H1 (cell line): ENCODE results near the gene ATPAF1. TPM values are rescaled to one million over a fixed set of nuclear protein-coding genes. Genes with fewer than 3 reads are reported as not detected.

Source experiments
- CTCF ChIA-PET: fragments of 300-600 bp; sonication (Branson Sonifier 250); formaldehyde crosslinking; loops from one replicate; lab custom pipeline; 2021; ENCODE audit not compliant: partially characterized antibody; lab: Charles Lee
- POLR2A ChIA-PET: fragments of 300-600 bp; sonication (Branson Sonifier 250); formaldehyde crosslinking; loops from one replicate; lab custom pipeline; 2021; ENCODE audit warnings: inconsistent platforms; ENCODE audit not compliant: partially characterized antibody; lab: Charles Lee
- DNase-seq, 2 experiments: peaks; one replicate each; pipeline versions ENCODE4 v3.0.0 to v3.0.0-alpha.2; 2010 to 2022; ENCODE audit warnings: low spot score in 2 of 2, low read depth in 1 of 2, mixed read lengths in 1 of 2
- FAIRE-seq: peaks from 2 replicates; lab custom pipeline; 2011; peaks lifted over from hg19 to GRCh38; lab: Jason Lieb, UNC
- H2AFZ ChIP-seq: 2 replicates; pipeline ENCODE4 v1.8.1; 2012; ENCODE audit warnings: low read length, inconsistent platforms
- H2AK5ac ChIP-seq: 2 replicates; pipeline ENCODE4 v1.6.1; 2013; ENCODE audit warnings: low read depth, low read length
- H2BK120ac ChIP-seq: replicated peaks from 2 replicates; pipeline ENCODE3; 2013; ENCODE audit warnings: low read depth, low read length, inconsistent platforms
- H2BK12ac ChIP-seq: 2 replicates; pipeline ENCODE4 v1.6.1; 2013; ENCODE audit warnings: low read depth, low read length
- H2BK15ac ChIP-seq: 2 replicates; pipeline ENCODE4 v1.6.1; 2013; ENCODE audit warnings: low read length
- H2BK20ac ChIP-seq: 2 replicates; pipeline ENCODE4 v1.6.1; 2013; ENCODE audit warnings: low read length
- H2BK5ac ChIP-seq: 2 replicates; pipeline ENCODE4 v1.6.1; 2013; ENCODE audit warnings: low read depth, low read length
- H3K14ac ChIP-seq: 2 replicates; pipeline ENCODE4 v1.6.1; 2013; ENCODE audit warnings: inconsistent platforms; ENCODE audit not compliant: insufficient read length
- H3K18ac ChIP-seq: 2 replicates; pipeline ENCODE4 v1.6.1; 2013; ENCODE audit warnings: low read length; ENCODE audit errors: extremely low read depth
- H3K23ac ChIP-seq: 2 replicates; pipeline ENCODE4 v1.6.1; 2013; ENCODE audit warnings: inconsistent platforms; ENCODE audit not compliant: insufficient read length
- H3K23me2 ChIP-seq: 2 replicates; pipeline ENCODE4 v1.6.1; 2013; ENCODE audit warnings: low read depth, low read length
- H3K27ac ChIP-seq: 2 replicates; pipeline ENCODE4 v1.6.1; 2011; ENCODE audit warnings: low read depth, low read length, inconsistent platforms
- H3K27me3 ChIP-seq, 4 experiments: replicated peaks in 1 of 4; 1 replicate in 1 of 4; 2 replicates in 3 of 4; pipeline versions ENCODE4 v1.6.1 to v1.8.1; 2011 to 2013; ENCODE audit warnings: low read length in 3 of 4, mild to moderate bottlenecking in 3 of 4, inconsistent platforms in 2 of 4, mixed read lengths in 2 of 4, moderate library complexity in 1 of 4; ENCODE audit not compliant: control insufficient read depth in 3 of 4, insufficient read depth in 3 of 4; ENCODE audit errors: extremely low read depth in 1 of 4
- H3K36me3 ChIP-seq, 4 experiments: 2 replicates each; pipeline versions ENCODE4 v1.6.1 to v1.8.1; 2011 to 2013; ENCODE audit warnings: mild to moderate bottlenecking in 4 of 4, low read length in 3 of 4, moderate library complexity in 2 of 4, control low read depth in 1 of 4, inconsistent platforms in 1 of 4; ENCODE audit not compliant: insufficient read depth in 4 of 4, control insufficient read depth in 2 of 4
- H3K4ac ChIP-seq: replicated peaks from 2 replicates; pipeline ENCODE3; 2013; ENCODE audit warnings: low read length, low read depth, mixed read lengths, inconsistent platforms; ENCODE audit not compliant: insufficient read length
- H3K4me1 ChIP-seq, 4 experiments: replicated peaks in 1 of 4; 1 replicate in 1 of 4; 2 replicates in 3 of 4; pipeline versions ENCODE4 v1.6.1 to v1.8.1; 2011 to 2013; ENCODE audit warnings: low read length in 3 of 4, inconsistent platforms in 2 of 4, mixed read lengths in 1 of 4; ENCODE audit not compliant: insufficient read depth in 4 of 4, control insufficient read depth in 3 of 4
- H3K4me2 ChIP-seq, 2 experiments: 2 replicates each; pipeline versions ENCODE4 v1.6.1 to v1.8.1; 2011 to 2013; ENCODE audit warnings: low read depth in 2 of 2, low read length in 2 of 2, control low read depth in 1 of 2, inconsistent platforms in 1 of 2, mild to moderate bottlenecking in 1 of 2; ENCODE audit not compliant: insufficient read depth in 1 of 2
- H3K4me3 ChIP-seq, 4 experiments: fragments of 200-600, 300-600 bp in 1 of 4; sonication (generic), shearing (Covaris generic), sonication (Bioruptor Twin) in 1 of 4; 2 replicates each; pipeline versions ENCODE4 v1.5.1 to v1.8.1; 2011 to 2016; ENCODE audit warnings: low read length in 4 of 4, low read depth in 3 of 4, control low read depth in 2 of 4, inconsistent platforms in 2 of 4, mild to moderate bottlenecking in 2 of 4, mixed read lengths in 1 of 4, moderate library complexity in 1 of 4; ENCODE audit not compliant: insufficient read depth in 2 of 4; ENCODE audit errors: extremely low read depth in 1 of 4
- H3K56ac ChIP-seq: replicated peaks from 2 replicates; pipeline ENCODE3; 2013; ENCODE audit warnings: low read depth, mild to moderate bottlenecking, mixed read lengths, low read length, inconsistent platforms; ENCODE audit not compliant: insufficient read length
- H3K79me1 ChIP-seq: 2 replicates; pipeline ENCODE4 v1.6.1; 2013; ENCODE audit warnings: low read depth, low read length, control low read depth
- H3K79me2 ChIP-seq, 2 experiments: 2 replicates each; pipeline versions ENCODE4 v1.6.1 to v1.8.1; 2012 to 2013; ENCODE audit warnings: low read length in 2 of 2, mild to moderate bottlenecking in 2 of 2, inconsistent platforms in 1 of 2; ENCODE audit not compliant: insufficient read depth in 2 of 2, control insufficient read depth in 1 of 2
- H3K9ac ChIP-seq, 4 experiments: replicated peaks in 1 of 4; 1 replicate in 1 of 4; 2 replicates in 3 of 4; pipeline versions ENCODE4 v1.6.1 to v1.8.1; 2011 to 2013; ENCODE audit warnings: low read depth in 3 of 4, low read length in 3 of 4, control low read depth in 2 of 4, mild to moderate bottlenecking in 2 of 4, moderate library complexity in 2 of 4, inconsistent platforms in 1 of 4; ENCODE audit errors: extremely low read depth in 1 of 4
- H3K9me3 ChIP-seq, 2 experiments: 2 replicates each; pipeline versions ENCODE4 v1.6.1 to v1.8.1; 2012 to 2013; ENCODE audit warnings: mild to moderate bottlenecking in 2 of 2, moderate library complexity in 2 of 2, control low read depth in 1 of 2, inconsistent platforms in 1 of 2, low read depth in 1 of 2, low read length in 1 of 2, mixed read lengths in 1 of 2; ENCODE audit not compliant: insufficient read depth in 2 of 2
- H4K20me1 ChIP-seq, 2 experiments: replicated peaks in 1 of 2; 2 replicates each; pipeline versions ENCODE3 to v1.8.1; 2011 to 2013; ENCODE audit warnings: inconsistent platforms in 2 of 2, low read length in 2 of 2, mild to moderate bottlenecking in 1 of 2; ENCODE audit not compliant: insufficient read depth in 2 of 2, control insufficient read depth in 1 of 2
- H4K5ac ChIP-seq: 2 replicates; pipeline ENCODE4 v1.6.1; 2013; ENCODE audit warnings: low read length, low read depth, mixed read lengths, inconsistent platforms; ENCODE audit not compliant: insufficient read length
- H4K8ac ChIP-seq: 2 replicates; pipeline ENCODE4 v1.8.0; 2013; ENCODE audit warnings: mild to moderate bottlenecking, moderate library complexity, low read length, inconsistent platforms; ENCODE audit not compliant: insufficient read depth; ENCODE audit errors: extremely low read depth
- H4K91ac ChIP-seq: replicated peaks from 2 replicates; pipeline ENCODE3; 2013; ENCODE audit warnings: low read length, mixed read lengths, inconsistent platforms; ENCODE audit not compliant: insufficient read length
- CHD2 ChIP-seq: IDR thresholded peaks from 2 replicates; pipeline ENCODE4 v1.6.1; 2012; ENCODE audit warnings: low read length, improper control_type of control experiment
- EZH2 ChIP-seq: fragments of 200-600 bp; sonication (generic); IDR thresholded peaks from 2 replicates; pipeline ENCODE4 v1.7.1; 2012; ENCODE audit warnings: low read depth, mild to moderate bottlenecking, moderate library complexity, low read length, inconsistent platforms; ENCODE audit not compliant: severe bottlenecking
- FOSL1 ChIP-seq: IDR thresholded peaks from 2 replicates; pipeline ENCODE4 v1.6.1; 2011; ENCODE audit warnings: mild to moderate bottlenecking, low read depth, low read length, moderate library complexity; ENCODE audit not compliant: insufficient read depth
- GABPA ChIP-seq: IDR thresholded peaks from 2 replicates; pipeline ENCODE4 v1.6.1; 2011; ENCODE audit warnings: mild to moderate bottlenecking, low read length, moderate library complexity, borderline replicate concordance; ENCODE audit not compliant: insufficient read depth
- HDAC2 ChIP-seq, 2 experiments: fragments of 300-600 bp in 1 of 2; sonication (generic) in 1 of 2; IDR thresholded peaks; 2 replicates each; pipeline ENCODE4 v1.6.1; 2011 to 2012; ENCODE audit warnings: low read depth in 2 of 2, low read length in 2 of 2, mild to moderate bottlenecking in 2 of 2, moderate library complexity in 2 of 2, borderline replicate concordance in 1 of 2, inconsistent platforms in 1 of 2
- JUN ChIP-seq: IDR thresholded peaks from 2 replicates; pipeline ENCODE4 v1.6.1; 2011; ENCODE audit warnings: low read depth, mild to moderate bottlenecking, improper control_type of control experiment, low read length
- KDM1A ChIP-seq: fragments of 200-600, 300-600 bp; sonication (generic); IDR thresholded peaks from 2 replicates; pipeline ENCODE4 v1.7.1; 2016; ENCODE audit warnings: mild to moderate bottlenecking, low read length, borderline replicate concordance
- PHF8 ChIP-seq: fragments of 200-600 bp; sonication (generic); conservative IDR thresholded peaks from 2 replicates; pipeline ENCODE4 v1.7.1; 2012; ENCODE audit warnings: low read depth, mild to moderate bottlenecking, inconsistent platforms, low read length, moderate library complexity
- POLR2A ChIP-seq, 2 experiments: IDR thresholded peaks; 1 replicate in 1 of 2; 2 replicates in 1 of 2; pipeline ENCODE4 v1.6.1; 2011; ENCODE audit warnings: low read depth in 2 of 2, low read length in 2 of 2, mild to moderate bottlenecking in 2 of 2; ENCODE audit errors: control extremely low read depth in 1 of 2
- RFX5 ChIP-seq: IDR thresholded peaks from 2 replicates; pipeline ENCODE4 v1.6.1; 2011; ENCODE audit warnings: low read depth, low read length, improper control_type of control experiment, borderline replicate concordance
- RXRA ChIP-seq: IDR thresholded peaks from 2 replicates; pipeline ENCODE4 v1.6.1; 2011; ENCODE audit warnings: low read depth, mild to moderate bottlenecking, low read length, moderate library complexity; ENCODE audit not compliant: insufficient read depth
- SIX5 ChIP-seq: IDR thresholded peaks from 2 replicates; pipeline ENCODE4 v1.6.1; 2011; ENCODE audit warnings: mild to moderate bottlenecking, low read depth, low read length
- SUZ12 ChIP-seq: fragments of 200-600 bp; sonication (generic); IDR thresholded peaks from 2 replicates; pipeline ENCODE4 v1.6.1; 2012; ENCODE audit warnings: mild to moderate bottlenecking, inconsistent platforms, low read length, moderate library complexity, mixed read lengths
- TCF12 ChIP-seq: IDR thresholded peaks from 2 replicates; pipeline ENCODE4 v1.6.1; 2011; ENCODE audit warnings: low read depth, mild to moderate bottlenecking, low read length
- WGBS, 2 experiments: shearing (Covaris generic) in 1 of 2; methylation state at CpG; one replicate each; pipeline versions ENCODE4 v1.1.6 to v1.1.7; 2013 to 2015; ENCODE audit warnings: low lambda C conversion rate in 2 of 2, mixed read lengths in 2 of 2, inconsistent platforms in 1 of 2, low coverage in 1 of 2, missing lambda C conversion rate in 1 of 2; ENCODE audit not compliant: insufficient replicate concordance in 2 of 2, insufficient coverage in 1 of 2, insufficient read length in 1 of 2; ENCODE audit errors: extremely low coverage in 1 of 2, missing lambda C conversion rate in 1 of 2; 5-methylcytosine and 5-hydroxymethylcytosine counted together
- polyA plus RNA-seq, 7 experiments: library from polyadenylated mRNA; depleted of rRNA in 3 of 7; stranded (reverse) in 5 of 7; unstranded in 2 of 7; fragments of >200 nt in 5 of 7; fragments of 200-250 nt in 2 of 7; gene quantifications; 1 replicate in 5 of 7; 2 replicates in 1 of 7; 4 replicates in 1 of 7; pipeline versions ENCODE4 v1.2.1 to v1.2.3, GENCODE V29; 2011 to 2013; ENCODE audit warnings: missing spikeins in 2 of 7, mixed read lengths in 2 of 7
- total RNA-seq: library from RNA; stranded (reverse); fragmentation: NEBNext Ultra II Directional; extraction: Animal tissue kit (Norgen Biotek cat#: 25700); gene quantifications from 2 replicates; pipeline ENCODE4 v1.2.1, GENCODE V29; 2021

ATPAF1 gene
- total and polyA plus RNA-seq, 2 of the 8 experiments (the other 6 are each of a cell fraction or from before 2014, with no cell fraction given) = 46.7 to 55.9 TPM

GRCh38 chr1:46717654-46718053 is 49.5 kb upstream of the ATPAF1 start:
- Histone ChIP-seq H4K8ac (no peak overlapping the region), H3K4me2 (peak overlapping the region; percentile 80 to 91), H2AK5ac (no peak overlapping the region), H3K9me3 (no peaks in the 10 kb centered on the region), H2BK20ac (no peak overlapping the region), H2BK5ac (no peak overlapping the region), H4K20me1 (peaks cover 7 to 10% of the 10 kb centered on the region in 2 experiments), H3K4me3 (peak overlapping the region in 2 of 4 experiments; percentile 84 to 95; a peak in 4 of 8 replicates), H3K36me3 (peaks cover 0 to 31% (median 19%) of the 10 kb centered on the region in 4 experiments; a peak in 6 of 8 replicates), H3K79me1 (peaks cover 10% of the 10 kb centered on the region), H3K4ac (no peak overlapping the region), H3K18ac (no peak overlapping the region), H3K56ac (no peak overlapping the region), H3K4me1 (peaks cover 5 to 21% (median 10%) of the 10 kb centered on the region in 4 experiments), H2BK120ac (no peak overlapping the region), H3K23ac (no peak overlapping the region), H3K27ac (no peak overlapping the region), H3K14ac (no peak overlapping the region), H2BK15ac (no peak overlapping the region), H2AFZ (no peak overlapping the region), H4K91ac (no peak overlapping the region), H3K9ac (peak overlapping the region in 2 of 4 experiments; percentile 17 to 30; a peak in 1 of 7 replicates), H3K27me3 (no peaks in the 10 kb centered on the region; a peak in 1 of 7 replicates), H3K23me2 (peaks cover 4% of the 10 kb centered on the region), H4K5ac (no peak overlapping the region), H3K79me2 (peaks cover 4 to 25% of the 10 kb centered on the region in 2 experiments; a peak in 3 of 4 replicates), H2BK12ac (no peak overlapping the region)
- ChIA-PET POLR2A (interaction anchor here (3.1 kb wide), 1 partner anchor 10 kb away, joined by 11 read pairs; no protein-coding TSS in a partner anchor), CTCF (interaction anchor here (0.6 to 2.1 kb wide), 5 partner anchors 20 to 190 kb away, joined by 3 to 8 read pairs (median 3); no protein-coding TSS in a partner anchor)
- no peak for DNase-seq
- no peak for FAIRE-seq
- WGBS, 2 experiments = 78% methylated on average over 9 of the region's 9 CpGs; no CpG with 5 or more reads in 1 of the 2 experiments
- TF ChIP-seq CHD2 (no peak), SUZ12 (no peak), PHF8 (no peak), GABPA (no peak), RFX5 (no peak), SIX5 (no peak), TCF12 (no peak), RXRA (no peak), JUN (no peak), HDAC2 (IDR thresholded peaks at IDR 0.05; ENCODE audit: borderline replicate concordance in 1 of 2, low read depth in 2 of 2, low read length in 2 of 2) (no peak), EZH2 (no peak), KDM1A (no peak), POLR2A (IDR thresholded peaks at IDR 0.05; ENCODE audit: control extremely low read depth in 1 of 2, low read depth in 2 of 2, low read length in 2 of 2) (no peak), FOSL1 (no peak)
